Breast epithelium (tissue), 3 donors: ENCODE measurements around the gene FGA.

Experiments used
- CTCF ChIP-seq, 3 donors: fragments of 450-650 bp; IDR thresholded peaks; one replicate each; pipeline ENCODE4 v1.5.1; 2016 to 2017; ENCODE audit warnings: antibody characterized with exemption in 3 of 3, mild to moderate bottlenecking in 3 of 3, moderate library complexity in 3 of 3
- POLR2A ChIP-seq: fragments of 450-650 bp; IDR thresholded peaks from one replicate; pipeline ENCODE4 v1.6.1; 2016; ENCODE audit warnings: antibody characterized with exemption, mild to moderate bottlenecking, moderate library complexity
- POLR2AphosphoS5 ChIP-seq, 3 donors: sonication (generic); formaldehyde crosslinking; IDR thresholded peaks; one replicate each; pipeline ENCODE4 v1.6.1; 2017; ENCODE audit warnings: antibody characterized with exemption in 3 of 3

- no peak for TF ChIP-seq CTCF (IDR thresholded peaks at IDR 0.05)
- no peak for TF ChIP-seq POLR2A
- no peak for TF ChIP-seq POLR2AphosphoS5 (IDR thresholded peaks at IDR 0.05)
Measured at GRCh38 chr4:154574311-154574710, 16.2 kb downstream of the FGA start.
